AG20443 (cell line): ENCODE results near the gene SFTPB.
"Not testable (repeated sequence)": the region's sequence is repeated elsewhere in the genome, so short reads cannot be mapped to it uniquely, and the experiment has no call there.

Experiments
- DNase-seq: peaks from one replicate; pipeline ENCODE4 v3.0.0; 2012; ENCODE audit warnings: low spot score, mixed read lengths

The SFTPB gene

DNA sequence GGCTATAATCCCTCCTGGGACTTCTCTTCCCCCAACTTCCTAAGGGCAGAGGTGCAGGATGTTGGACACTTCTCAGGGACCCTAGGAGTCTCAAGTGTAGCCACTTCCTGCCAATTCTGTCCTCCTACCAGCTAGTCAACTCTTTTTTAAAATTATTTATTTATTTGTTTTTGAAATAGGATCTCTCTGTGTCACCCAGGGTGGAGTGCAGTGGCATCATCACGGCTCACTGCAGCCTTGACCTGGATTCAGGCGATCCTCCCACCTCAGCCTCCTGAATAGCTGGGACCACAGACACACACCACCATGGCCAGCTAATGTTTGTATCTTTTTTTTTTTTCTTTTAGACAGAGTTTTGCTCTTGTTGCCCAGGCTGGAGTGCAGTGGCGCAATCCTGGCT is 11.5 kb downstream of the SFTPB start:
- no peak for DNase-seq

DNA sequence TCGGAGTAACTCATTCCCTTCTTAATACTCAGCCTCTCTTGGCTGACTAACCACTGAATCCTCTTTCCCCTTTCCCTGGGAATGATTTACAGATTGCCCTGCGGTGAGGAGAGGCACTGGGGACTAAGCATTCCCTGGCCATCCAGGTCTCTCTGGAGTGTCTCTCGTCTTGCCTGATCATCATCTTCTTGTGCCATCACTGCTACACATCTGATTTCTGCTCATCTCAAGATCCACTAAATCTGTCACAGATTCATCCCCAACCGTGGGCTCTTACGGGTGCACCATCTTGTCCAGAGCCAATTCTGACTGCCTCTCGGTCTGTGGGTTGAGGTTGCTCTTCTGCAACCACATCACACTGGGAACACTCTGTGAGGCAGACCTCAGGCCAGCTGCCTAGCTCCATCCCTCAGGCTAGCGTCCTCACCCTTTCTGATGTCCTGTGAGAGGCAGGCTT is 12.0 kb downstream of the SFTPB start:
- DNase-seq, result peak; percentile 83

DNA sequence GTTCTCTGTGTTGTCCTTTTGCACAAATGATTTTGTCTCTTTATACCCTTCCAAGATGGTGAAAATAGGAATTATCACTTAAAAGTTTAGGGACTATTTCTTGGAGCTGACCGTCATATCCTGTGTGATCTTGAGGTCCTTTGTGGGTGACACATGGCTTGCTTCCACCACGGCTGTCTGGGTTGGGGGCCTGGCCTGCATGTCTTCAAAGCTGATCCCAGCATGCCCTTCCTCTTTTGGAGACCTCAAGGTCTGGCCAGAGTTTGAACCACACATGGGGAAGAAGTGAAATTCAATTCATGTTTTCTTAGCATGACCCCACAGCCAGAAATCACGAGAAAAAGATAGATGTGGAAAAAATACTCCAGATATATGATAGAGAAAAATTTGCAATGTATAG is 14.0 kb downstream of the SFTPB start:
- DNase-seq, result no peak

DNA sequence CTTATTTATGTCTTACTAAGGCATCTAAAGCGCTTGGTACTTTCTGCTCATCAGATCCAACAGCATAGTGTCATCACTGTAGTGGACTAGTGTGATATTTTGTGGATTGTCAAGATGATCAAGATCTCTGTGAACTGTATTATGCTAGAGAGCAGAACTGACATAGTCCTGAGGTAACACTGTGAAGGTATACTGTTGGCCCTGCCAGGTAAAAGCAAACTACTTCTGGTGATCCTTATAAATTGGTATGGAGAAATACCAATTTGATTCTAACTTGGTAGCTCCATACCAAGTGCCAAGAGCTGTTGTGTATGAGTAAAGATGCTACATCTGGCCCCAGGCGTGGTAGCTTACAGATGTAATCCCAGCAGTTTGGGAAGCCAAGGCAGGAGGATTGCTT is 15.9 kb downstream of the SFTPB start:
- DNase-seq, result no peak

DNA sequence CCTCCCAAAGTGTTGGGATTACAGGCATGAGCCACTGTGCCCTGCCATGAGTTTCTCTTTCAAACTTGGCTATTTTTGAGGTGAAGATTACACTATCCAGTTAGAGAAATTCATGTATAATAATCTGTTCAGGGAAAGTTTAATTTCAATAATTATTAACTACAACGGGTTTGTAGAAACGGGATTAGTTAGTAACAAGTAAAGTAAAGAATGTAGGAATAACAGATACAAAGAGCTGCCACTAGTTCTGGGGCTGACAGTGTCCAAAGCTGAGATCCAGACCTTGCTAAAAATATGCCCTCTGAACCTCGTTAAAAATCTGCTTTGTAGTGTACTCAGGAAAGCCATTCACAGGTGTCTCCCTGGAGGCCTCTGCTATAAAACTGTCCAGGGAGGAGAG is 16.9 kb downstream of the SFTPB start:
- DNase-seq, result no peak

DNA sequence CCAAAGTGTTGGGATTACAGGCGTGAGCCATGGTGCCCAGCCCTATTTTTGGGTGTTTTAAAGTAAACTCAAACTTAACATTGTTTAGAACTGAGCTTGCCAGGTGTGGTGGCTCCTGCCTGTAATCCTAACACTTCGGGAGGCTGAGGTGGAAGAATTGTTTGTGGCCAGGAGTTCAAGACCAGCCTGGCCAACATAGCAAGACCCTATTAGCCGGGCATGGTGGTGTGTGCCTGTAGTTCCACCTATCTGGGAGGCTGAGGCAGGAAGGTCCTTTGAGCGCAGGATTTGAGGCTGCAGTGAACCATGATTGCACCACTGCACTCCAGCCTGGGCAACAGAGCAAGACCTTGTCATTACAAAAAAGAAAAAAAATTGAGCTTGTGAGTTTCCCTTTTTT is 17.5 kb downstream of the SFTPB start:
- no peak for DNase-seq

DNA sequence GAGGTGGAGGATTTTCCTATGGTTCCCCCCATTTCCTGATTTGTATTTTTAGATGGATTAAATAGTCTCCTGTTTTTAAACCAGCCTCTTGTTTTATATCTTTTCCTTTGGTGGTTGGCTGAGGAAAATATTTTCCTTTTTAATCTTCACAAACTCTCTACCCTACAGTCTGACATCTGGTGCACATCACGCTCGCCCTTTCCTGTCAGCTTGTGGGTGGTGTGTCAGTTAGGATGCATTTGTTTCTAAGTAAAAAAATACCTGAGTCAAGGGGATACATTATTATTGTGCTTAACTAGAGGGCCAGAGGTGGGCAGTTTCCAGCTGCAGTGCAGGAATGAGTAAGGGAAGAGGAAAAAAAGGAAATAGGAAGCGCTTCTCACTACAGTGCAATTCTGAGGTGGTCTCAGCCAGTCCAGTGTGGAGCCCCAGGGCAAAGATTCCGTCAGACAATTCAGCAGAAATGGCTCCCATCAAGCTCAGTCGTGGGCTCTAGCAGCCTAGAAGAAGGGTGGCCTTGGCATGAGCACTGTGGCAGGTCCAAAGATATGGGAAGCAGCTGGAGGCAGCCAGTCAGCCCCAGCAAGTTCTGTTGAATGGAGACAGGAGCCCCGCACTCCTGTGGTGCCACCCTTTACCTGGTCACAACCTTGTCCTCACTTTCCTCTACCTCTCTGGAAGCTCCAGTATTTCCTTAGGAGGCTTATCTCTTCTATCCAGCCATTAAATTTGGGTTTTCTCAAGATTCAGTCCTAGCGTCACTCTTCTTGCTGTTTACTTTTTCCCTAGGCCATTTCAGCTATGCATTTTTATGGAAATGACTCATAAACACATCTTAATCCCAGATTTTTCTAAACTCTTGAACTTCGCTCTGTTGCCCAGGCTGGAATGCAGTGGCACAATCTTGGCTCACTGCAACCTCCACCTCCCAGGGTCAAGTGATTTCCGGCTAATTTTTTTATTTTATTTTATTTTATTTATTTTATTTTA is 18.5 kb downstream of the SFTPB start:
- peak; percentile 41 for DNase-seq

DNA sequence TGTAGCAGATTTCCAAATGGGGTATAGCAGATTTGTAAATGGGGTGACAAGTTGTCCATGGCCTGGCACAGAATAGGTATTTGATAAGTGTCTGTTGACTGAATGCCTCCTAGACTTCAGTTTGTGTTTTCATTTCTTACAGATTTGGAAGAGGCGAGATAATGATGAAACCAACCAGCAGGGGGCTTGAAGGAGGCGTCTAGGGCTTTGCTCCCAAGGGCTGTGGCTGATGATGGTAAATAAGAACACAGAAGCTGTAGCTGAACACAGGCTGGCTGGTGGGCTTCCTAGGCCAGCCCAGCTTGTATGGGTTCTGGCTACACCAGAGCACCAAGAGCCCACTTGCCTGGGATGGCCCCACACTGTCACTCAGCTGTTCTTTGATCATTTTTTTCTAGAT is 19.4 kb downstream of the SFTPB start:
- peak; percentile 75 for DNase-seq

DNA sequence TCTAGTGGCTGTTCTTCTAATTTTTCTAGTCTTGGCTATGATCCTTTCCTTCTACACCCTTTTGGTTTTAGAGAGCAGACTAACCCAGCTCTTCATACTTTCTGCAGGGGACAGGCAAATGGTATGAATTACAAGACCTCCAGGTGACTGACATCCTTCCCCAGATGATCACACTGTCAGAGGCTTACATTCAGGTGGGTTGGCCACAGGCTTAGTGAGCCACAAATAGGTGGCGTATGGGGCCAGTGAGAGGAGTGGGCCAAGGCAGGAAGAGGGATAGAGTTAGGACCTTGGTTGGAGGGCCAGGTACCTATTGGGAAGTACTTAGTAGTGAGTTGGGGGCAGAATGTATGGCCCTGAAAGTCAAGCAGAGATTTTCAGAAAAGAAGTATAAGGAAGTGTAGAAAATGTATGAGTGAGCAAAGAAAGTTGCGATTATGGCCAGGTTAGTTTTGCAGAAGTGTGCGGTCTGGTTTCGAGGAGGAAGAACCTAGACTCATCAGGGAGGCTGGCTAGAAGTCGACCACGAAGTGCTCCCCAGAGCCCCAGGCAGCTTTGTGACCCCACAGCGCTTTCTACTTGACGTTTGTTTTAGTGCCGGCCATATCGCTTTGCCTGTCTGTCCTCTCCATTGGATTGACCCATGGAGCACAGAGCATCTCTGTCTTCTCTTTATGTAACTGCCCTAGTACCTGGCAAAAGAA is 20.0 kb downstream of the SFTPB start:
- DNase-seq, result no peak

DNA sequence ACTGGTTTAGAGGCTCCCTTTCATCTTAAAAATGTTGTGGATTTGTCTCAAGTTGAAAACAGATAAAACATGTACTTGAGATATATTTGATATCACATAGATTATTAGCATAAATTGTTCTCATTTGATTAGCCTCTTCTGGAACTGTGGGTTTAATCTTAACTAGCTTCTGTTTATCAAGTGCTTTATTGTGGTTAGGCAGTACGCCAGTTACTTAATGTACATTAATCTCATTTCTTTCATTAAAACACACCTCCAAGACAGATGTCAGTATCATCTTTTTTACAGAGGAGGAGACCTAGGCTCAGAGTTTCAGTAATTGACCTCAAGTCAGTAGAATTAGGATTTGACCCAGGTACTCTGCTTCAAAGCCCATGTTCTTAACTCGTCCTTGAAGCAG is 21.8 kb downstream of the SFTPB start:
- DNase-seq, result no peak

DNA sequence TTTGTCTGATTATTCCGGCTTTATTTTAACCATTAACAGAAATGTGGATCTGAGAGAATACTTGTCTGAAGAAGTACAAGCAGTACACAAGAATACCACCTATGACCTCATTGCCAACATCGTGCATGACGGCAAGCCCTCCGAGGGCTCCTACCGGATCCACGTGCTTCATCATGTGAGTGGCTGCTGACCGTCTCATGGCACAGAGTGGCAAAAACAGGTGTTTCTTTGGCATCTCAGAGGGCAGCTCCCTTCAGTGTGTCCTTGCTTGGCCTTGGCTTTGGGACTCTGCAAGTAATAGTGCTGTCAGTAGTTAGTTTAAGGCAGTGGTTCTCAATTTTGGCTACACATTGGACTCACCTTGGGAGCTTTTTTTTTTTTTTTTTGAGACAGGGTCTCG is 23.1 kb downstream of the SFTPB start:
- DNase-seq, result no peak

DNA sequence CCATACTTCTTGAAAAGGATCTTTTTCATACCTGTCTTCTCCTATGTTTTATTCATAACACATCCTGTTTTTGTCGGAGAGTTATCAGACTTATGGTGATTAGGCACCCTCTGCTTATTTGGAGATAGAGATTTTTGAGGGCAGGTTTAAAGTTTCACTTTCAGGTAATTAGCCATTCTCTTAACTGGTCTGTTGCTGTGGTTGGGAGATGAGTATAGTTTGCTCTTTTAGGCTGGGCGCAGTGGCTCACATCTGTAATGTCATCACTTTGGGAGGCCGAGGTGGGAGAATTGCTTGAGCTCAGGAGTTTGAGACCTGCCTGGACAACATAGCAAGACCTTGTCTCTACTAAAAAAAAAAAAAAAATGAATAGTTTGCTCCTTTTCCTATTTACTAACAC is 25.3 kb downstream of the SFTPB start:
- DNase-seq, result no peak

DNA sequence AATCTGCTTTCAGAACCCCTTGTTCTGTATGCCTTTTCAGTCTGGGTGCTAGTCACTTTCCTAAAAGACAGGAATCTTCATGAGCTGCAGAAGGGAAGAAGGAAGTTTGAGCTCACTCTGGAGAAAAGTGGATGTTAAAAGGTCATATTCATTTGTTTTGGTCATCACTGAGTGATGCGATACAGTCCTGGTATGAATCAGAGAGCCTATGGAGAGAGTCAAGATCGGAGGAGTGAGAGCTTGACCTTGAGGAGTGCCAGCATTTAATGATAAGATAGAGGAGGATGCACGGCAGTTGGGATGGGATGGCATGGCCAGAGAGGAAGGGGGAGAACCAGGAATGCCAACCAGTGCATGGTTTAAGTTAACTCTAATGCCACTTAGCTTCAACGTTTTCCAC is 32.4 kb downstream of the SFTPB start:
- no peak for DNase-seq

DNA sequence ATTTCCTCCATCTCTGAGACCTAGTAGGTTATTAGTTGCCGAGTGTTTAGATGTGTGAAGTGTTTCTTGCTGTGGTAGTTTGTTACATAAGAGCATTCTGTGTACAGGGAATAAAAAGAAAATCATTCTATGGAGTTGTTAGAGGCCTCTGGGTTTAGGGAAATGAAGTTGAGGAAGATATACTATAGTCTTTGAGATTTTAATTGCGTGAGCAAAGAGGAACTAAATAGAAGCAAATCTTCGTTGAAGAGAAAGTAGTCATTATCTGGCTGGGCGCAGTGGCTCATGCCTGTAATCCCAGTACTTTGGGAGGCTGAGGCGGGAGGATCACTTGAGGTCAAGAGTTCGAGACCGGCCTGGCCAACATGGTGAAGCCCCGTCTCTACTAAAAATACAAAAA is 33.0 kb downstream of the SFTPB start:
- DNase-seq, result no peak

DNA sequence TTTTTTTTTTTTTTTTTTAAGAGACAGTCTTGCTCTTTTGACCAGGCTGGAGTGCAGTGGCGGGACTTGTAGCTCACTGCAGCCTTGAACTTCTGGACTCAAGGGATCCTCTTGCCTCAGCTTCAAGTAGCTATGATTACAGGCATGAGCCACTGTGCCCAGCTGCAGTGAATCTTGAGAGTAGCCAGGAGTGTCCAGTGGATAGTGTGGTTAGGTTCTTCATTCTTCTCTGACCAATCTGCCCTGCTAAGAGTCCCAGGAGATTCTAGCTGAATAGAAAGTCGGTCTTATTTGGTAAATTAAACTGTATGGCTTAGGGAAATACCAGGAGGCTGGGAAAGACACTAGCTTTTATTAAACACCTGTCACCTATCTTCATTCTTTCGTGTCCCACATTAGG is 36.7 kb downstream of the SFTPB start:
- DNase-seq, result no peak

DNA sequence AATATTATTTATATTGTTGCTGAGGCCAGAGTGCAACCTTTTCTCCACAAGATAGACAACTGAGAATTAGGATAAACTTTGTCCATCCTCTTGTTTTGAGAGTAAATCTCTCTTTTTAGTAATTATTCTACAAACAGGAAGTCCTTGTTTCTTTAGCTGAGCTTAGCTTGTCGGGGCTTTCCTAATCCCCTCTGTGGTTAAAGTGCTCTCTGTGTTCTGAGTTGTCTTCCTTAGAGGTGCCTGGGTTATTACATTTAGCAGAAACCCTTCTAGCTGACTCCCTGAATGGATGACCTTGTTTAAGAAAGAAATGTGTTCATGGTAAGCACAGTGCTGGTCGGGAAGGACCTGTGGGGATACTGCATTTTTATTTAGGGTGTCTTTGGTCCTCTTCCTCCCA is 39.3 kb downstream of the SFTPB start:
- no peak for DNase-seq

DNA sequence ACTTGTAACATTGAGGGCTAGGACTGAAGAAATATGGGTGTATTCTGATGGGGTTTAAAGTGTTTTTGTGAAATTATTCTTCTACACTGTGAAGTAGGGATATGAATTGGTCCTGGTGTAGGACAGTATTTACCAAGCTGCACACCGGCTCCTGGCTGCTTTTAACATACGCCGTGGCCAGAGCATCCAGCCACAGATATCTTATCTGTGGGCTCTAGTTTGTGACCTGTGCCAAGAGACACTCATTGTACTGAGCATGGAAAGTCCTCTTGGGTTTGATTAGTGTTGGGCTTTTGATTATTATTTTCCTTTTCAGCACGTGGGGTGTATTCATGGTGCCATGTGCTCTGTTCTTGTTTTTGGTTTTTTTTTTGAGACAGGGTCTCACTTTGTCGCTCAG is 44.0 kb downstream of the SFTPB start:
- DNase-seq, result no peak

DNA sequence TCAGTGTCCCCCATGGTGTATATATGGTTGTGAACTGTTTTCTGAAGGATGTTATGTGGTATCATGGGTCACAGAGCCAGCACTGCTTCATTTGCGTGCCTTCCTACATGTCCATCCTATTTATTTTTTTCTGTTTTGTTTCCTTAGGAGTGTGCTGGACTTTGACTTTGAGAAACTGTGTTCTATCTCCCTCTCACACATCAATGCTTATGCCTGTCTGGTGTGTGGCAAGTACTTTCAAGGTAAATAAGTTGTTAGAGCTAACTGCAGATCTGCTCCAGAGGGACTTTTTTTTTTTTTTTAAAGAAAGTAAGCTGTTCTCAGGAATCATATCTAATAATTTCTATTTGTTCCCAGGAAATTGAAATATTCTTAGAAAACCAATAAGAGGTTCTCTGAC is 46.7 kb downstream of the SFTPB start:
- no peak for DNase-seq

DNA sequence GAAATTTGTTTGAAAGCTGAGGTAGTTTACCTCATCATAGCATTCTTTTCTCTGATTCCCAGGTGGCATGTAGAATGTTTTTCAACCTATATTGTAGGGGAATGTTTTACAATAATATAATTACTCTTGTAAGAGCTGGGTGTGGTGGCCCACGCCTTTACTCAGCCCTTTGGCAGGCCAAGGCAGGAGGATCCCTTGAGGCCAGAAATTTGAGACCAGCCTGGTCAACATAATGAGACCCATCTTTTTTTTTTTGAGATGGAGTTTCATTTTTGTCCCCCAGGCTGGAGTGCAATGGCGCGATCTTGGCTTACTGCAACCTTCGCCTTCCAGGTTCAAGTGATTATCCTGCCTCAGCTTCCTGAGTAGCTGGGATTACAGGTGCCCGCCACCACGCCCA is 48.4 kb downstream of the SFTPB start:
- no peak for DNase-seq

DNA sequence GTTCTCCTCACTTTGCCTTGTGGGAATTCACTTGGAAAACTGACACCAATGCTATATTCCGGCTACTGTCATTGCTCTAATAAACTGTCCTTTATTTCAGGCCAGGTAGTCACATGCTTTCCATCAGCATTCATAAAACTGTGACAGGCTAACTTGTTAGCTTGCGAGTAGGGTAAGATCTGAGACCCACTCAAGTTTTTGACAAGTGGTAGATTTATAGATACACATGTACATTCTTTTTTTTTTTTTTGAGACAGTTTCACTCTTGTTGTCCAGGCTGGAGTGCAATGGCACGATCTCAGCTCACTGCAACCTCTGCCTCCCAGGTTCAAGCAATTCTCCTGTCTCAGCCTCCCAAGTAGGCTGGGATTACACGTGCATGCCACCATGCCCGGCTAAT is 50.3 kb downstream of the SFTPB start:
- not testable (repeated sequence) for DNase-seq

DNA sequence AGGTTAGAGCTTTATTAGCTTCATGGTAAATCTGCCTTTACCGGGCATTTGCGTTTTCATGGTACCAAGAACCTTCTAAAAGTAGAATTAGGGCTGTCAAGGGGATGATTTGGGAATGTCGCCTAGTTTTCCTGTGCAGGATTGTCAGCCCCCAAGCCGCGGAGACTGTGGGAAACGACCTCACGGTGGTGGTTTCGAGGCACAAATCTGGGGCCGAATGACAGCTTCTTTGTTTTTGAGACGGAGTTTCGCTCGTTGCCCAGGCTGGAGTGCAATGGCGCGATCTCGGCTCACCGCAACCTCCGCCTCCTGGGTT is 52.6 kb downstream of the SFTPB start:
- DNase-seq, result no peak

DNA sequence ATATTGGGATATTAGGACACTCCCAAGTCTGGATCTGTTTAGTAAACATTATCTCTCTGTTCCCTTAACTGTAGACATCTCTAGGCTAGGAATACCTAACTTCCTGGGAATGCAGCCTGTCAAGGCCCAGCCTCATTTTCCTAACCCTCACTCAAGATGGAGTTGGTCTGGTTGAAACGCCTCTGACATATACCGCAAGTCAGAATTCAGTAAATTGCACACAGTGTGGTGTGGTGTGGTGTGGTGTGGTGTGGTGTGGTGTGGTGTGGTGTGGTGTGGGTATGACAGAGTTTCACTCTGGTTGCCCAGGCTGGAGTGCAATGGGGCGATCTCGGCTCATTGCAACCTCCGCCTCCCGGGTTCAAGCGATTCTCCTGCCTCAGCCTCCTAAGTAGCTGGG is 53.2 kb downstream of the SFTPB start:
- DNase-seq, result not testable (repeated sequence)

DNA sequence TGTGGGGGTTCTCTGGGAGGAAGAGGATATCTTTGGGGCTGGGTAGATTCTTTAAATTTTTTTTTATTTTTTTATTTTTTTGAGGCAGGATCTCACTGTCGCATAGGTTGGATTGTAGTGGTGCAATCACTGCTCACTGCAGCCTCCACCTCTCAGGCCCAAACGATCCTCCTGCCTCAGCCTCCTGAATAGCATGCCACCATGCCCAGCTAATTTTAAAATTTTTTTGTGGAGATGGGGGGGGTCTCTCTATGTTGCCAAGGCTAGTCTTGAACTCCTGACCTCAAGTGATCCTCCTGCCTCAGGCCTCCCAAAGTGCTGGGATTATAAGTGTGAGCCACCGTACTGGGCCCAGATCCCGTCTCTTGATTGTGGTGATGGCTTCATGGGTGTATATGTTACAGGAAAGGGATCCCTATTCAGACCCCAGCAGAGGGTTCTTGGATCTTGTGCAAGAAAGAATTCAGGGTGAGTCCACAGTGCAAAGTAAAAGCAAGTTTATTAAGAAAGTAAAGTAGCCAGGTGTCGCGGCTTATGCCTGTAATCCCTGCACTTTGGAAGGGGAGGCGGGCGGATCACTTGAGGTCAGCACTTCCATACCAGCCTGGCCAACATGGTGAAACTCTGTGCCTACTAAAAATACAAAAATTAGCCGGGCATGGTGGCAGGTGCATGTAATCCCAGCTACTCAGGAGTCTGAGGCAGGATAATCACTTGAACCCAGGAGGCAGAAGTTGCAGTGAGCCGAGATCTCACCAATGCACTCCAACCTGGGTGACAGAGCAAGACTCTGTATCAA is 54.1 kb downstream of the SFTPB start:
- DNase-seq, result no peak
